ENCODE measurements around the gene ZNF710. TPM values are rescaled to one million over a fixed set of nuclear protein-coding genes. Genes with fewer than 3 reads are reported as not detected.
A peak's percentile ranks its signal among the peaks of the same experiment; 100 is the strongest.

ZNF710 gene
- total RNA-seq, 4 donors from 2014 or later: 6.6 to 13.8 (median 10.1) TPM

- peak overlapping the region in 3 of 4 donors; percentile 12 to 33 (median 24) for H3K27ac ChIP-seq (replicated peaks in 1 of 4)
Measured at GRCh38 chr15:90091156-90091931, 90.2 kb downstream of the ZNF710 start.

GRCh38 chr15:90095521-90095959 lies 94.4 kb downstream of the ZNF710 start:
- intact Hi-C loops (cut with DNase I): no loop called here
- 44% methylated on average over 3 of the region's 3 CpGs for WGBS
- no peaks in the 10 kb centered on the region for H3K9me3 ChIP-seq
- no peak for TF ChIP-seq EP300 (IDR thresholded peaks at IDR 0.05)
- no peak for TF ChIP-seq POLR2AphosphoS5 (IDR thresholded peaks at IDR 0.05)
- TF ChIP-seq, protein P1, sequence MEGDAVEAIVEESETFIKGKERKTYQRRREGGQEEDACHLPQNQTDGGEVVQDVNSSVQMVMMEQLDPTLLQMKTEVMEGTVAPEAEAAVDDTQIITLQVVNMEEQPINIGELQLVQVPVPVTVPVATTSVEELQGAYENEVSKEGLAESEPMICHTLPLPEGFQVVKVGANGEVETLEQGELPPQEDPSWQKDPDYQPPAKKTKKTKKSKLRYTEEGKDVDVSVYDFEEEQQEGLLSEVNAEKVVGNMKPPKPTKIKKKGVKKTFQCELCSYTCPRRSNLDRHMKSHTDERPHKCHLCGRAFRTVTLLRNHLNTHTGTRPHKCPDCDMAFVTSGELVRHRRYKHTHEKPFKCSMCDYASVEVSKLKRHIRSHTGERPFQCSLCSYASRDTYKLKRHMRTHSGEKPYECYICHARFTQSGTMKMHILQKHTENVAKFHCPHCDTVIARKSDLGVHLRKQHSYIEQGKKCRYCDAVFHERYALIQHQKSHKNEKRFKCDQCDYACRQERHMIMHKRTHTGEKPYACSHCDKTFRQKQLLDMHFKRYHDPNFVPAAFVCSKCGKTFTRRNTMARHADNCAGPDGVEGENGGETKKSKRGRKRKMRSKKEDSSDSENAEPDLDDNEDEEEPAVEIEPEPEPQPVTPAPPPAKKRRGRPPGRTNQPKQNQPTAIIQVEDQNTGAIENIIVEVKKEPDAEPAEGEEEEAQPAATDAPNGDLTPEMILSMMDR (IDR thresholded peaks at IDR 0.05): no peak
- TF ChIP-seq POLR2A (IDR thresholded peaks at IDR 0.05; ENCODE audit: low read depth): no peak
- no peak for DNase-seq (ENCODE audit: extremely low spot score)
- H3K4me1 ChIP-seq: peaks cover 47 to 95% (median 81%) of the 10 kb centered on the region in 4 donors
- H3K36me3 ChIP-seq: peaks cover 0 to 12% (median 10%) of the 10 kb centered on the region in 4 donors
- no peak overlapping the region for H3K4me3 ChIP-seq
- H3K27me3 ChIP-seq: no peaks in the 10 kb centered on the region
- peak overlapping the region; percentile 94 to 99 (median 98) for H3K27ac ChIP-seq (replicated peaks in 1 of 4)

More at GRCh38 chr15:90091156-90091931, 90.2 kb downstream of the ZNF710 start:
- no peak overlapping the region for H3K4me3 ChIP-seq
- intact Hi-C loops (cut with DNase I): loop anchor here (5.0 kb wide), 1 partner anchor 179 kb away; the partner anchor contains the start of gene ARPIN
- WGBS: 88% methylated on average over 11 of the region's 17 CpGs
- H3K36me3 ChIP-seq: peaks cover 13 to 51% (median 50%) of the 10 kb centered on the region in 4 donors
- H3K9me3 ChIP-seq: no peaks in the 10 kb centered on the region
- TF ChIP-seq POLR2A (IDR thresholded peaks at IDR 0.05; ENCODE audit: low read depth) (no peak), EP300 (IDR thresholded peaks at IDR 0.05) (no peak), POLR2AphosphoS5 (IDR thresholded peaks at IDR 0.05) (no peak)
- TF ChIP-seq, protein P1 (IDR thresholded peaks at IDR 0.05): no peak
- H3K4me1 ChIP-seq: peaks cover 10 to 61% (median 39%) of the 10 kb centered on the region in 4 donors
- no peak for DNase-seq (ENCODE audit: extremely low spot score)
- no peaks in the 10 kb centered on the region for H3K27me3 ChIP-seq

- Histone ChIP-seq H3K36me3 (no peaks in the 10 kb centered on the region), H3K27me3 (no peaks in the 10 kb centered on the region), H3K4me3 (peak overlapping the region in 3 of 4 donors; percentile 12 to 29 (median 24)), H3K9me3 (no peaks in the 10 kb centered on the region), H3K27ac (replicated peaks in 1 of 4) (peak overlapping the region; percentile 94 to 99 (median 98)), H3K4me1 (peaks cover 56 to 87% (median 78%) of the 10 kb centered on the region in 4 donors)
- TF ChIP-seq EP300 (IDR thresholded peaks at IDR 0.05): no peak
- TF ChIP-seq POLR2A (IDR thresholded peaks at IDR 0.05; ENCODE audit: low read depth): no peak
- TF ChIP-seq, protein P1 (IDR thresholded peaks at IDR 0.05): no peak
- no peak for TF ChIP-seq POLR2AphosphoS5 (IDR thresholded peaks at IDR 0.05)
- intact Hi-C loops (cut with DNase I): no loop called here
- DNase-seq (ENCODE audit: extremely low spot score): no peak
- WGBS: 37% methylated on average over 4 of the region's 4 CpGs
Measured at GRCh38 chr15:90097475-90097874, 96.4 kb downstream of the ZNF710 start.

GRCh38 chr15:90099072-90099867 lies 98.1 kb downstream of the ZNF710 start:
- intact Hi-C loops (cut with DNase I): no loop called here

More at GRCh38 chr15:90099072-90099867, 98.1 kb downstream of the ZNF710 start:
- Histone ChIP-seq H3K4me1 (peaks cover 59 to 89% (median 88%) of the 10 kb centered on the region in 4 donors), H3K27ac (replicated peaks in 1 of 4) (peak overlapping the region; percentile 94 to 99 (median 98)), H3K9me3 (no peaks in the 10 kb centered on the region), H3K36me3 (no peaks in the 10 kb centered on the region), H3K27me3 (no peaks in the 10 kb centered on the region), H3K4me3 (no peak overlapping the region)
- DNase-seq (ENCODE audit: extremely low spot score): no peak
- 76% methylated on average over 10 of the region's 10 CpGs for WGBS
- no peak for TF ChIP-seq POLR2AphosphoS5 (IDR thresholded peaks at IDR 0.05)
- no peak for TF ChIP-seq POLR2A (IDR thresholded peaks at IDR 0.05; ENCODE audit: low read depth)
- no peak for TF ChIP-seq EP300 (IDR thresholded peaks at IDR 0.05)
- TF ChIP-seq, protein P1 (IDR thresholded peaks at IDR 0.05): no peak

Data from esophagus muscularis mucosa (tissue), 4 donors.